Upper lobe of left lung (tissue), 4 donors: ENCODE measurements around the gene SLC38A5.

Experiments
- EP300 ChIP-seq, 4 donors: sonication (generic); formaldehyde crosslinking; IDR thresholded peaks; one replicate each; pipeline ENCODE4 v1.5.1; 2017; ENCODE audit warnings: antibody characterized with exemption in 4 of 4, control low read depth in 2 of 4
- TF ChIP-seq, protein P1 (sequence below), 6 experiments: fragments of 450-650 bp in 4 of 6; fragments of 200-600 bp in 2 of 6; sonication (generic) in 2 of 6; IDR thresholded peaks; one replicate each; pipeline ENCODE4 v1.5.1; 2016 to 2019; ENCODE audit warnings: antibody characterized with exemption in 6 of 6

DNA sequence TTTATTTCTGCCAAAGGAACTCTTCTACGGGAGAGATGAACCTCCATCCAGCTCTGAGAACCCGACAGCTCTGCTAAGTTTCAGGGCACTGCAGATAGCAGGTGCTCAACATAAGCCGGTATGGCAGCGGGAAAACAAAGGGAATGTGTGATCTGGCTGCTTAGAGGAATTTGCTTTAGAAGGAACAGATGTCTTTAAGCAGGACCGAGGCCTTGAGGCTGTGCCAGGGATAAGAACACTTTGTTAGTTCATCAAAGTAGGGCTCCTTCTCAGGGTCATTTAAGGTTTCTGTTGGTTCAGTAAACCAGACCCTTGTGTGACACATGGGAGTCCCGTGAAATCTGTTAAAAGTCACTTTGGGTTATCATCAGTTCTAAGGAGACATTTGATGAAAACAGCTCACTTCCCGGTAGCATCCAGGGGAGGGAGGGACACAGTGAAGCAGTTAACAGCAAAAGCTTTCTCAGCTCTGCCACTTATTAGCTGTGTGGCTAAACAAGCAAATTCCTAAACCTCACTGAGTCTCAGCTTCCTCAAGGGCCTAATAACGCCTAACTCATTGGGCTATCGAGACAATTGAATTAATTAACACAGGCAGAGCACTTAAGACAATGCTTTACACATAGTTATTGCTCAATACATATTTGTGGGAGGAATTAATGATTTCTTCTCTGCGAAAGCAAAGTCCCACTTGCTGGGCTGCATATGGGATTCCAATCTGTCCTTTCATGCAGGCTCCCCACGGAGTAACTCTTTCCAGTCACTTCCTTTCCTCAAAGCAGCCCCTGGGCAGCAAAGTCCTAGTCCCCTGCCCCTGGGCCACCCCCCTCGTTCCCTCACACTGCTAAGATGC is 3.0 kb upstream of the SLC38A5 start:
- TF ChIP-seq, protein P1, sequence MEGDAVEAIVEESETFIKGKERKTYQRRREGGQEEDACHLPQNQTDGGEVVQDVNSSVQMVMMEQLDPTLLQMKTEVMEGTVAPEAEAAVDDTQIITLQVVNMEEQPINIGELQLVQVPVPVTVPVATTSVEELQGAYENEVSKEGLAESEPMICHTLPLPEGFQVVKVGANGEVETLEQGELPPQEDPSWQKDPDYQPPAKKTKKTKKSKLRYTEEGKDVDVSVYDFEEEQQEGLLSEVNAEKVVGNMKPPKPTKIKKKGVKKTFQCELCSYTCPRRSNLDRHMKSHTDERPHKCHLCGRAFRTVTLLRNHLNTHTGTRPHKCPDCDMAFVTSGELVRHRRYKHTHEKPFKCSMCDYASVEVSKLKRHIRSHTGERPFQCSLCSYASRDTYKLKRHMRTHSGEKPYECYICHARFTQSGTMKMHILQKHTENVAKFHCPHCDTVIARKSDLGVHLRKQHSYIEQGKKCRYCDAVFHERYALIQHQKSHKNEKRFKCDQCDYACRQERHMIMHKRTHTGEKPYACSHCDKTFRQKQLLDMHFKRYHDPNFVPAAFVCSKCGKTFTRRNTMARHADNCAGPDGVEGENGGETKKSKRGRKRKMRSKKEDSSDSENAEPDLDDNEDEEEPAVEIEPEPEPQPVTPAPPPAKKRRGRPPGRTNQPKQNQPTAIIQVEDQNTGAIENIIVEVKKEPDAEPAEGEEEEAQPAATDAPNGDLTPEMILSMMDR (IDR thresholded peaks at IDR 0.05) = no peak
- no peak for TF ChIP-seq EP300 (IDR thresholded peaks at IDR 0.05)
